Measurements from ENCODE around the gene ZNF519. TPM values are rescaled to one million over a fixed set of nuclear protein-coding genes. Genes with fewer than 3 reads are reported as not detected.
"Not testable (repeated sequence)": the region's sequence is repeated elsewhere in the genome, so short reads cannot be mapped to it uniquely, and the experiment has no call there.

ZNF519 gene
- 1 to 10 TPM; 2.6 to 4.7 TPM for total RNA-seq
- long read RNA-seq, partial matches to known transcripts = 0 of 2 reads
- long read RNA-seq, other reads (novel, unspliced or antisense) = 0 of 2 reads

GRCh38 chr18:14132271-14132700 lies at the start of gene ZNF519:
TSS of gene ZNF519 (minus strand) at chr18:14132435. CDS start at chr18:14132277, 158 bp downstream.
- intact Hi-C loops (cut with DNase I, micrococcal nuclease) = not testable (repeated sequence)
- ATAC-seq = peak; percentile 100
- DNase-seq = peak; percentile 91 to 95

- intact Hi-C loops (cut with DNase I, micrococcal nuclease) = no loop called here
- ATAC-seq (peak; percentile 38), DNase-seq (peak in 1 of 2 donors; percentile 27)
Measured at GRCh38 chr18:14179306-14179705, 47.1 kb upstream of the ZNF519 start.

- ATAC-seq (peak; percentile 98), DNase-seq (peak; percentile 87)
- intact Hi-C loops (cut with DNase I, micrococcal nuclease) = not testable (repeated sequence)
Measured at GRCh38 chr18:14178321-14179196, 46.3 kb upstream of the ZNF519 start.

- ATAC-seq; DNase-seq; intact Hi-C loops (cut with DNase I, micrococcal nuclease): not testable (repeated sequence)
Measured at GRCh38 chr18:14177540-14178320, 45.5 kb upstream of the ZNF519 start.

- intact Hi-C loops (cut with DNase I, micrococcal nuclease); ATAC-seq; DNase-seq: not testable (repeated sequence)
Measured at GRCh38 chr18:14175404-14175803, 43.2 kb upstream of the ZNF519 start.

GRCh38 chr18:14174706-14175085 lies 42.5 kb upstream of the ZNF519 start:
- ATAC-seq (no peak), DNase-seq (no peak)
- intact Hi-C loops (cut with DNase I, micrococcal nuclease) = no loop called here

GRCh38 chr18:14174002-14174705 lies 41.9 kb upstream of the ZNF519 start:
- intact Hi-C loops (cut with DNase I, micrococcal nuclease); ATAC-seq; DNase-seq: not testable (repeated sequence)

- not testable (repeated sequence) for DNase-seq, ATAC-seq
Measured at GRCh38 chr18:14173116-14173951, 41.1 kb upstream of the ZNF519 start.

GRCh38 chr18:14172142-14173115 lies 40.2 kb upstream of the ZNF519 start:
- DNase-seq; ATAC-seq; intact Hi-C loops (cut with DNase I, micrococcal nuclease): not testable (repeated sequence)

More at GRCh38 chr18:14173116-14173951, 41.1 kb upstream of the ZNF519 start:
- intact Hi-C loops (cut with DNase I, micrococcal nuclease) = not testable (repeated sequence)

GRCh38 chr18:14171301-14172141 lies 39.3 kb upstream of the ZNF519 start:
- ATAC-seq; DNase-seq; intact Hi-C loops (cut with DNase I, micrococcal nuclease): not testable (repeated sequence)

GRCh38 chr18:14170367-14171036 lies 38.3 kb upstream of the ZNF519 start:
- ATAC-seq (peak; percentile 96), DNase-seq (peak in 1 of 2 donors; percentile 60)
- intact Hi-C loops (cut with DNase I, micrococcal nuclease) = not testable (repeated sequence)

GRCh38 chr18:14162915-14163314 lies 30.7 kb upstream of the ZNF519 start:
- DNase-seq; intact Hi-C loops (cut with DNase I, micrococcal nuclease); ATAC-seq: not testable (repeated sequence)

GRCh38 chr18:14151564-14152113 lies 19.4 kb upstream of the ZNF519 start:
- DNase-seq; intact Hi-C loops (cut with DNase I, micrococcal nuclease): not testable (repeated sequence)
- ATAC-seq = peak; percentile 71

- ATAC-seq; DNase-seq; intact Hi-C loops (cut with DNase I, micrococcal nuclease): not testable (repeated sequence)
Measured at GRCh38 chr18:14150766-14151165, 18.5 kb upstream of the ZNF519 start.

GRCh38 chr18:14149916-14150420 lies 17.7 kb upstream of the ZNF519 start:
- DNase-seq; intact Hi-C loops (cut with DNase I, micrococcal nuclease); ATAC-seq: not testable (repeated sequence)

Measured in left colon (tissue), 2 donors.